Transverse colon (tissue), 4 donors: ENCODE data around the gene HARBI1. TPM values are rescaled to one million over a fixed set of nuclear protein-coding genes. Genes with fewer than 3 reads are reported as not detected.

ENCODE experiments used
- DNase-seq: peaks from one replicate; pipeline ENCODE4 v3.0.0-alpha.2; 2019
- H3K27ac ChIP-seq, 4 donors: fragments of 200-600 bp; sonication (generic); 2 replicates each; pipeline ENCODE4 v1.5.1; 2016 to 2018; ENCODE audit warnings: inconsistent platforms in 4 of 4
- H3K27me3 ChIP-seq: fragments of 200-600 bp; sonication (generic); 2 replicates; pipeline ENCODE4 v1.5.1; 2017; ENCODE audit warnings: inconsistent platforms
- H3K36me3 ChIP-seq, 4 donors: fragments of 200-600 bp; sonication (generic); 2 replicates each; pipeline ENCODE4 v1.5.1; 2017 to 2019; ENCODE audit warnings: inconsistent platforms in 4 of 4
- H3K4me1 ChIP-seq, 4 donors: fragments of 200-600 bp; sonication (generic); 2 replicates each; pipeline ENCODE4 v1.5.1; 2017 to 2020; ENCODE audit warnings: inconsistent platforms in 4 of 4
- H3K4me3 ChIP-seq, 4 donors: fragments of 200-600 bp; sonication (generic); 1 replicate in 1 of 4; 2 replicates in 3 of 4; pipeline versions ENCODE4 v1.5.1 to v1.6.1; 2017 to 2019; ENCODE audit warnings: inconsistent platforms in 4 of 4
- H3K9me3 ChIP-seq, 2 donors: fragments of 200-600 bp; sonication (generic); 2 replicates each; pipeline ENCODE4 v1.5.1; 2017 to 2019; ENCODE audit warnings: inconsistent platforms in 2 of 2
- CTCF ChIP-seq, 5 experiments: fragments of 200-600 bp in 3 of 5; fragments of 450-650 bp in 2 of 5; sonication (generic) in 3 of 5; IDR thresholded peaks; 1 replicate in 2 of 5; 2 replicates in 3 of 5; pipeline ENCODE4 v1.5.1; 2016 to 2017; ENCODE audit warnings: antibody characterized with exemption in 5 of 5, inconsistent platforms in 3 of 5, mild to moderate bottlenecking in 2 of 5, moderate library complexity in 1 of 5
- EP300 ChIP-seq: sonication (generic); formaldehyde crosslinking; IDR thresholded peaks from one replicate; pipeline ENCODE4 v1.6.1; 2017; ENCODE audit warnings: antibody characterized with exemption, low read depth
- POLR2A ChIP-seq: fragments of 450-650 bp; IDR thresholded peaks from one replicate; pipeline ENCODE4 v1.6.1; 2016; ENCODE audit warnings: antibody characterized with exemption, mild to moderate bottlenecking, moderate library complexity
- POLR2AphosphoS5 ChIP-seq, 3 donors: sonication (generic); formaldehyde crosslinking; IDR thresholded peaks; one replicate each; pipeline ENCODE4 v1.6.1; 2016; ENCODE audit warnings: antibody characterized with exemption in 3 of 3
- WGBS, 2 donors: methylation state at CpG; one replicate each; pipeline ENCODE4 v1.1.5; 2018; ENCODE audit warnings: low coverage in 1 of 2; 5-methylcytosine and 5-hydroxymethylcytosine counted together
- in situ Hi-C, 4 donors: fragments of 200-750 bp; cut with MboI; loops; one replicate each; pipeline versions ENCODE4 v1.15.0 to v1.15.1; 2017; ENCODE audit warnings: low sequenced_read_pairs in 3 of 4, low pct_ligation_motif_present in 1 of 4, low pct_unique_long_range_greater_than_20kb in 1 of 4
- intact Hi-C: fragments of 100-400 bp; cut with DNase I; formaldehyde crosslinking; loops from one replicate; pipeline ENCODE4 v1.15.1; 2023; ENCODE audit warnings: low total_unique reads
- total RNA-seq, 4 donors: library from RNA; depleted of rRNA; stranded (reverse); fragments of >200 nt; gene quantifications; one replicate each; pipeline ENCODE4 v1.1.0, GENCODE V29; 2016

Gene HARBI1
- total RNA-seq, 4 donors from 2014 or later: 3.1 to 4.8 (median 3.4) TPM; not detected in 1

- no peaks in the 10 kb centered on the region for H3K27me3 ChIP-seq
- H3K4me1 ChIP-seq: no peaks in the 10 kb centered on the region
- no peak for TF ChIP-seq POLR2A
- TF ChIP-seq EP300: no peak
- TF ChIP-seq CTCF (IDR thresholded peaks at IDR 0.05): no peak
- no peak for TF ChIP-seq POLR2AphosphoS5 (IDR thresholded peaks at IDR 0.05)
- in situ Hi-C loops: no loop called here
- H3K4me3 ChIP-seq: no peak overlapping the region
- no peaks in the 10 kb centered on the region for H3K9me3 ChIP-seq
- no peak for DNase-seq
- 91 to 95% methylated on average over 3 to 4 of the region's 4 CpGs for WGBS, 2 donors
- peaks cover 0 to 92% (median 29%) of the 10 kb centered on the region in 4 donors for H3K36me3 ChIP-seq
- intact Hi-C loops: no loop called here
- no peak overlapping the region for H3K27ac ChIP-seq
Observed at GRCh38 chr11:46658259-46658658, 41.2 kb upstream of the HARBI1 start.

GRCh38 chr11:46657186-46657585 lies 40.2 kb upstream of the HARBI1 start:
- 94% methylated on average over 3 of the region's 3 CpGs for WGBS, 2 donors
- H3K36me3 ChIP-seq: peaks cover 0 to 81% (median 27%) of the 10 kb centered on the region in 4 donors
- H3K27me3 ChIP-seq: no peaks in the 10 kb centered on the region
- no peaks in the 10 kb centered on the region for H3K4me1 ChIP-seq
- H3K27ac ChIP-seq: no peak overlapping the region
- H3K4me3 ChIP-seq: no peak overlapping the region
- H3K9me3 ChIP-seq: no peaks in the 10 kb centered on the region
- intact Hi-C loops: no loop called here
- TF ChIP-seq POLR2A (no peak), POLR2AphosphoS5 (IDR thresholded peaks at IDR 0.05) (no peak), CTCF (IDR thresholded peaks at IDR 0.05) (no peak), EP300 (no peak)
- in situ Hi-C loops: no loop called here
- no peak for DNase-seq

DNA sequence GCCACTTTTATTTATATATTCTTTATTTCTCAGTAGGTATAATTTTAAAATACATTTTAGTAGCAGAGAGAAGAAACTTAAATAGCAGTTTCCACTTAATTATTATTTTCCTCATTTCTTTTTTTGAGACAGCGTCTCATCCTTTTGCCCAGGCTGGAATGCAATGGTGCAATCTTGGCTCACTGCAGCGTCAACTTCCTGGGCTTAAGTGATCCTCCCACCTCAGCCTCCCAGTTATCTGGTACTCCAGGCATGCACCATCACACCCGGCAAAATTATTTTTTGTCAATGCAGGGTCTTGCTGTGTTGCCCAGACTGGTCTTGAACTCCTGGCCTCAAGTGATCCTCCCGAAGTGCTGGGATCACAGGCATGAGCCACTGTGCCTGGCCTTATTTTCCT lies 38.6 kb upstream of the HARBI1 start:
- no peaks in the 10 kb centered on the region for H3K4me1 ChIP-seq
- intact Hi-C loops: no loop called here
- TF ChIP-seq POLR2AphosphoS5 (IDR thresholded peaks at IDR 0.05): no peak
- TF ChIP-seq POLR2A: no peak
- TF ChIP-seq EP300: no peak
- TF ChIP-seq CTCF (IDR thresholded peaks at IDR 0.05): no peak
- in situ Hi-C loops: no loop called here
- WGBS, 2 donors: 92 to 93% methylated on average over 3 to 4 of the region's 4 CpGs
- no peaks in the 10 kb centered on the region for H3K9me3 ChIP-seq
- no peak for DNase-seq
- H3K36me3 ChIP-seq: peaks cover 0 to 76% (median 29%) of the 10 kb centered on the region in 4 donors
- H3K4me3 ChIP-seq: no peak overlapping the region
- no peak overlapping the region for H3K27ac ChIP-seq
- no peaks in the 10 kb centered on the region for H3K27me3 ChIP-seq

DNA sequence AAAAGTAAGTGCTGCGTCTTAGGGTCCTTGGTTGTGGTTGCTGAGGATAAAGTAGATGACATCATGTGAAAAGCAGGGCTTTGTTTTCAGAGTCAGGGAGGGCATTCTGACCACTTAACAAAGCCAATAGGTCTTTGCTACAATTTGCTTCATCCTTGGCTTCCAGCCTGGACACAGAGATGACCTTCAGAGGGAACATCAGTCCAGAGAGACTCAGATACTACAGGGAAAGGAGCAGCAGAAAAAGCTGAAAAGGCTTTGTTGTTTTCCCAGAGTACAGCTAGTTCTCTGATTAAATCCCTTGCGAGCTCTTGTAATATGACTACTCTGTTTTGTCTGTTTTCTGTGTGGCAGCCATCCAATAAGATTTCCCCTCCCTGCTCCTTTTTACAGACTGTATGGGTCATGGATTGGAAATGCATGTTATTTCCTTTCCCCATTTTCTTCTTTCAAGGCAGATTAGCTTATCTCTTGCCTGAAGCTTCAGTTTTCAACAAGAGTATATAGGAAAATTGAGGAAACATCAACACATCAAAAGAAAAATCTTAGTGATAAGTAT lies 32.2 kb upstream of the HARBI1 start:
- H3K27ac ChIP-seq: peak overlapping the region; percentile 45 to 69 (median 64)
- intact Hi-C loops: no loop called here

More for the DNA sequence above, 32.2 kb upstream of the HARBI1 start:
- no peaks in the 10 kb centered on the region for H3K4me1 ChIP-seq
- peaks cover 0 to 63% (median 27%) of the 10 kb centered on the region in 4 donors for H3K36me3 ChIP-seq
- H3K9me3 ChIP-seq: no peaks in the 10 kb centered on the region
- 78 to 87% methylated on average over 2 of the region's 2 CpGs for WGBS, 2 donors
- in situ Hi-C loops: no loop called here
- no peak overlapping the region for H3K4me3 ChIP-seq
- peak; percentile 31 for DNase-seq
- no peaks in the 10 kb centered on the region for H3K27me3 ChIP-seq
- TF ChIP-seq CTCF (IDR thresholded peaks at IDR 0.05) (no peak), POLR2A (no peak), EP300 (no peak), POLR2AphosphoS5 (IDR thresholded peaks at IDR 0.05) (peak; percentile 21 to 43 (median 41))
